Dermis microvascular lymphatic vessel endothelial cell (primary cell): ENCODE measurements around the gene SAT2. TPM values are rescaled to one million over a fixed set of nuclear protein-coding genes. Genes with fewer than 3 reads are reported as not detected.
"Not testable (repeated sequence)": the region's sequence is repeated elsewhere in the genome, so short reads cannot be mapped to it uniquely, and the experiment has no call there.

Experiments
- DNase-seq, 2 donors: peaks; one replicate each; pipeline versions ENCODE4 v3.0.0 to v3.0.0-alpha.2; 2010; ENCODE audit warnings: low read depth in 2 of 2
- total RNA-seq: library from RNA; depleted of rRNA; stranded (reverse); fragments of >200 nt; gene quantifications from 2 replicates; pipeline ENCODE4 v1.2.1, GENCODE V29; 2014

The SAT2 gene
- 27.6 and 37.3 TPM in 2 replicates for total RNA-seq

GRCh38 chr17:7627250-7628121 lies at the start of gene SAT2:
TSS of gene SAT2 (minus strand) at chr17:7627821. CDS start at chr17:7627635, 186 bp downstream.
- DNase-seq: peak; percentile 89 to 94

- no peak for DNase-seq
Observed at GRCh38 chr17:7676533-7676932, 48.9 kb upstream of the SAT2 start.

- DNase-seq: no peak
Observed at GRCh38 chr17:7674934-7675333, 47.3 kb upstream of the SAT2 start.

- DNase-seq: no peak
Observed at GRCh38 chr17:7673239-7673638, 45.6 kb upstream of the SAT2 start.

GRCh38 chr17:7668482-7668881 lies 40.9 kb upstream of the SAT2 start:
- no peak for DNase-seq

GRCh38 chr17:7667656-7668406 lies 40.2 kb upstream of the SAT2 start:
- no peak for DNase-seq

- no peak for DNase-seq
Observed at GRCh38 chr17:7656958-7657609, 29.5 kb upstream of the SAT2 start.

- DNase-seq: no peak
Observed at GRCh38 chr17:7655541-7655840, 27.9 kb upstream of the SAT2 start.

- no peak for DNase-seq
Observed at GRCh38 chr17:7654832-7655540, 27.4 kb upstream of the SAT2 start.

- no peak for DNase-seq
Observed at GRCh38 chr17:7652388-7653356, 25.1 kb upstream of the SAT2 start.

GRCh38 chr17:7651665-7652387 lies 24.2 kb upstream of the SAT2 start:
- no peak for DNase-seq

GRCh38 chr17:7651097-7651664 lies 23.6 kb upstream of the SAT2 start:
- DNase-seq: no peak

GRCh38 chr17:7650509-7651096 lies 23.0 kb upstream of the SAT2 start, which contains the start of gene ATP1B2:
TSS of gene ATP1B2 (plus strand) at chr17:7650926. CDS start at chr17:7651519, 593 bp downstream.
- DNase-seq: peak in 1 of 2 donors; percentile 63

GRCh38 chr17:7647018-7647417 lies 19.4 kb upstream of the SAT2 start:
- DNase-seq: no peak

- DNase-seq: no peak
Observed at GRCh38 chr17:7646457-7646856, 18.8 kb upstream of the SAT2 start.

GRCh38 chr17:7644775-7645174 lies 17.2 kb upstream of the SAT2 start:
- no peak for DNase-seq

- DNase-seq: not testable (repeated sequence)
Observed at GRCh38 chr17:7641635-7642034, 14.0 kb upstream of the SAT2 start.

GRCh38 chr17:7640783-7641182 lies 13.2 kb upstream of the SAT2 start:
- no peak for DNase-seq

GRCh38 chr17:7636163-7636562 lies 8.5 kb upstream of the SAT2 start:
- no peak for DNase-seq
